Stimulated activated CD4-positive, alpha-beta T cell treated with anti-CD3 and anti-CD28 coated beads, Interleukin-12 subunit alpha, Interleukin-12 subunit beta, amount 100 ng/mL, for 4 hours (primary cell): Measurements from ENCODE around the gene POLR3F.
"Not testable (repeated sequence)": the region's sequence is repeated elsewhere in the genome, so short reads cannot be mapped to it uniquely, and the experiment has no call there.

ENCODE experiments used
- DNase-seq: peaks from one replicate; pipeline ENCODE4 v3.0.0-alpha.2; 2020

POLR3F gene

DNA sequence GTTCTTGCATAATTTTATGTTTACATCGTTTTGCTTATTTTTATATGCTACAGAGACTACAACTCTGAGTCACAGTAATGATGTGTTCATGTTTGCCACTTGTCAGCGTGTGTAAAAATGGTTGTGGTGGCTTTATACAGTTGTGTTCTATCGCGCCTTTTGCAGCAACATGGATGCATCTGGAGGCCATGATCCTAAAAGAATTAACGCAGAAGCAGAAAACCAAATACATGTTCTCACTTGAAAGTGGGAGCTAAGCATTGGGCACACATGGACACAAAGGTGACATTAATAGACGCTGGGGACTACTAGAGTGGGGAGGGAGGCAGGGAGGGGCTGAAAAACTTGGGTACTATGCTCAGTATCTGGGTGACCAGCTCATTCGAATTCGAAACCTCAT, 39.6 kb downstream of the POLR3F start:
- DNase-seq = no peak

DNA sequence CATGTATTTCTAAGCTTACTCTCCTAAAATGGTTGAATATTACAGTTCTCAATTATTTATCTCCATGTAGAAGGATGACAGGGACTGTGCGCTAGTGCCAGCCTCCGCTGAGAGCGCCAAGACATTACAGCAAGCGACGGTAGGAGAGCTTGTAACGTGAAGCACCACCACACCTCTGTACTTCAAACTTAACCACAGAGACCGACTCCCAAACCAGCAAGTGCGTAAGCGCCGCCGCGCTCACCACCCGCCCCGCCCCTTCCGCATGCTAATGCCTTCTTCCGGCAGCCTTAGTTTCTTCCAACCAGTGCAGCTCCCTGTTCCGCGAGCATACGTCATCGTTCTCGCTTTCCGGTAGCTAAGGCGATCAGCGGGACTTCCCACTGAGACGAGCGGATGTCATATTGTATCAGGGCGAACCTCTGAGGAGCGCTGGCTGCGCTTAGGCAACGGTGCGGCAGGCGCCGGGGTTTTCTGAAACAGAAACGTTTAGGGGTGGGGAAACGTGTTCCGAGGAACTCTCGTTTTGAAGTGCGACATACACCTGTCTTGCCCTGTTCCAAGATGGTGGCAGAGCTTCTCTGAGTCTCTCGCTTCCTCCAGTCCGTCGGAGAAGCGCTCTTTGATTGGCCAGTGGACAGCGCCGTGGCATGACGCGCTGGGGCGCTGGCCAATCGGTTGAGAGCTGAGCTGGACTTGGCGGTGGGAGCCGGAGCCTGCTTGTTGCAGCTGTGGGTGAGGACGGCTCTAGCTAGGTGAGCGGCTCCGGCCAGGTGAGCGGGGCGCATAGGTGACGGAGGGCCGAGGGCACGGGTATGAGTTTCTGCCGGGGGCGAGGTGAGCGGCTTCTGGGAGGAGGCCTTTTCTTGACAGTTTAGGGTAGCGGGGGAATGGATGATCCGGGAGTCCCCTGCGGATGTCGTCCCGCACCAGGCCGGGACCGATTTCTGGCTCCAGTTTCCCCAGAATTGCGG, 40.3 kb downstream of the POLR3F start, which contains the start of gene SEC23B:
TSS of gene SEC23B (plus strand) at position 723 of the 974 bp plus-strand sequence. CDS start 2,896 bp downstream, outside the sequence.
- peak; percentile 95 for DNase-seq

DNA sequence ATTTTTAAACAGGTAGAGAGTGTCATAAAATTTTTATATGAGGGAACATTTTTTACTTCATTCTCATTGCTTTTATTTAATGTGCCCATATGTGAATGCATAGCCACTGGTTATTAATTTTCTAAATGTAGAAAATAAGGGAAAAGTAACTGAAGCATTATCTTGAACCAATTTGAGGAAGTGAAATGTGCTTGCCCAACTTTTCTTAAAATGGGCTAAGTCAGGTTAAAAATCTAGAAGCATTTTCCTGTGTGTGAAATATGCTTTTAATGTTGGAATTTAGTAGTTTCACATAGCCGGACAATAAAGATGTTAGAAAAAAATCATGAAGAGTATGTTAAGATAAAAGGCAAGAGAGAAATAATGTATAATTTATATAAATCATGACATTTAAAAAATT, 44.4 kb downstream of the POLR3F start:
- DNase-seq = no peak

- DNase-seq = no peak
Measured at GRCh38 chr20:18513208-18513607, 46.0 kb downstream of the POLR3F start.

DNA sequence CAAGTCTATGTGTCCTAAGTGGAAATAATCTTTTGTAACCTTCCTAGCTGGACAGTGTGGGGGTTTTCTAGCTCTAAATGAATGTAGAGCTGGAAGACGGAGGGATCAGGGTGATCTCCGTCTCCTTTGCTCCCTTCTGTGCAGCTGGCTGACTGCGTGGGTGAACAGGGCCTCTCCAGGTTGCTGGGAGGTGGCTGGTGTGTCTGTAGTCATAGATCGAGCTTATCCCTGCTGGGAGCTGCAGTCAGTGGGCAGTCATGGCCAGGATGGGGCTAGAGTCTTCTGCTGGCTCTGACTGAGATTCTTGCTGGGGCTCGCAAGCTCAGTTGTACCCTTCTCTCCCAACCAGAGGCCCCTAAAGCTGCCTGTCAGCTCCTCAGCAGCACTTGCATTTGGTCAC, 46.9 kb downstream of the POLR3F start:
- DNase-seq = no peak

GRCh38 chr20:18515973-18516372, 48.8 kb downstream of the POLR3F start:
- no peak for DNase-seq

DNA sequence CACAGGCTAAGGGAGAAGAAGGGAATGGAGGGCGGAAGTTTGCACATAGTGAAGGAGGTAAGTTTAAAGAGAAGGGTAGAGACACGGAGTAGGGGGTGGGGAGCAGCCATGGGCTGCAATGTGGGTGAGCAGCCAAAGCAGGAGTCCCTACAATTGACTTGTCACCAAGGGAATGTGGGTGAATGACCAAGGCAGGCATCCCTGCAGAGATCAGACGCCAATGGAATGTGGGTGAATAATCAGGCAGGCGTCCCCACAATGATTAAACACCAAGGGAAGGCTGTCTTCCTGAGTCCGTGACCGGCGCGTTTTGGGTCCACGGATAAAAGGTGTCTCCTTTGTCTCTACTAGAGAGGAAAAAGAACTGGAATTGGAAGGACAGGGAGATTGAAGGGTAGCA, 54.9 kb downstream of the POLR3F start:
- not testable (repeated sequence) for DNase-seq

DNA sequence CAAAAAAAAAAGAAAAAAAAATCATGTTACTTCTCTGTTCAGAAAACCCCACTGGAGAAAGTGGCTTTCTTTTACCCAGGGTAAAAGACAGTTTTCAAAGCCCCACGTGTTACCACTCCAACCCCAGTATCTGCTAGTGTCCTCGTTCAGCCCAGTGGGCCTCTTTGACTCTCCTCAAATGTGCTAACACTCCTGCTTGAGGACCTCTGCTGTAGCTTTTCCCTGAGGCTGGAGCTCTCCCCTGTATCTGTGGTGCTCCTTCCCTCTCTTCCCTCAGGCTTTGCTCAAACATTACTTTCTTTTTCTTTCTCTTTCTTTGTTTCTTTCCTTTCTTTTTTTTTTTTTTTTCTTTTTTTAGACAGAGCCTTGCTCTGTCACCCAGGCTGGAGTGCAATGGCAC, 55.9 kb downstream of the POLR3F start:
- DNase-seq = no peak

- DNase-seq = no peak
Measured at GRCh38 chr20:18524646-18525045, 57.5 kb downstream of the POLR3F start.

GRCh38 chr20:18526761-18527160, 59.6 kb downstream of the POLR3F start:
- not testable (repeated sequence) for DNase-seq

GRCh38 chr20:18527339-18527738, 60.1 kb downstream of the POLR3F start:
- DNase-seq = no peak

DNA sequence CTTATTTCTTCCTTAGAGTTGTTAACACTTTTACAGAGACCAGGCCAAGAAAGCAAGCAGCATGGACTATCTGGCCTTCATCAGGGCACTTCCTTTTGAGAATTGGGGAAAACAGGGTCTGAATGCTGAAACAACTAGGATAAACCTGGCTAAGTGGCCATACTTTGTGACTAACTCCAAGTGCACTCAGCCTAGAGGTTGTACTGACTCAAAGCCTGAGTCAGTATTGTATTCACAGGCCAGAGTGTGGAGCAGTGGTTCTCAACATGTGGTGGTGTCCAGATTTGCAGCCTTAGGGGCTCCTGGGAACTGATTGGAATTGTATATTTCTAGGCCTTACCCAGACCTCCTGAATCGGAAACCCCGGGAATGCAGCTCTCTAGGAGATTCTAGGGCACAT, 60.6 kb downstream of the POLR3F start:
- DNase-seq = no peak

DNA sequence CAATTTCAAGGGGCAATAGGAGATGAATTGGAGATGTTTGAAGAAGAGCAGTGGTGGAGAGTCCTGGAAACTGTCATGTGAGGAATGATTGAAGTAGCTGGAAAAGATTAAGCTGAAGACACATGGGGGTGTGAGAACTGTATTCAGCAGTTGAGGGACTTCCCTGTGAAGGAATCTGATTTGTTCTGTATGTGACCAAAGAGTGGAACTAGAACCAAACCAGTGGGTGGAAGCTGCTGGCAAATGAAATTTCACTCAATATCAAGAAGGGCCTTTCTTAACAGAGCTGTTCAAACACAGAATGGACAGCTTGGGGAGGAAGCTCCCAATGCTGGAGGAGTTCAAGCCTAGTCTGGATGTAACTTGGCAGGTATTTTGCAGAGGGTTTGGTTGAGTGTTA, 61.9 kb downstream of the POLR3F start:
- no peak for DNase-seq

- no peak for DNase-seq
Measured at GRCh38 chr20:18532626-18533025, 65.4 kb downstream of the POLR3F start.

DNA sequence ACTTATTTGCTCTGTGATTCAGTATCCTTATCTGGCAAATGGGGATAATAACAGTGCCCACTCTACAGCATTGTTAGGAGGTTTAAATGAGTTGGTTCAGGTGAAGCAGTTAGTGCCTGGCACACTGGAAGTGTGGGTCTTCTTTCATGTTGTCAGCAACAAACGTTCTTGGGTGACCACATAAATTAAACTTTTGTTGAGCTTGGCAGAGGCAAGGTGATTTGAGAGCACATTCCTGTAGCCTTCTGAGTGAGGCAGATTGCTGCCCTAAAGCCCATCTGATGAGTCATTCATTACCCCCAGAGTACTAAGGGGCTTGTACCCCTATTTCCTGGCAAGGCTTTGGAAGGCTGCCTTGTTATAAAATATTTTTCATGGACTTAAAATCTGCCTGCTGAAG, 66.3 kb downstream of the POLR3F start:
- DNase-seq = no peak

DNA sequence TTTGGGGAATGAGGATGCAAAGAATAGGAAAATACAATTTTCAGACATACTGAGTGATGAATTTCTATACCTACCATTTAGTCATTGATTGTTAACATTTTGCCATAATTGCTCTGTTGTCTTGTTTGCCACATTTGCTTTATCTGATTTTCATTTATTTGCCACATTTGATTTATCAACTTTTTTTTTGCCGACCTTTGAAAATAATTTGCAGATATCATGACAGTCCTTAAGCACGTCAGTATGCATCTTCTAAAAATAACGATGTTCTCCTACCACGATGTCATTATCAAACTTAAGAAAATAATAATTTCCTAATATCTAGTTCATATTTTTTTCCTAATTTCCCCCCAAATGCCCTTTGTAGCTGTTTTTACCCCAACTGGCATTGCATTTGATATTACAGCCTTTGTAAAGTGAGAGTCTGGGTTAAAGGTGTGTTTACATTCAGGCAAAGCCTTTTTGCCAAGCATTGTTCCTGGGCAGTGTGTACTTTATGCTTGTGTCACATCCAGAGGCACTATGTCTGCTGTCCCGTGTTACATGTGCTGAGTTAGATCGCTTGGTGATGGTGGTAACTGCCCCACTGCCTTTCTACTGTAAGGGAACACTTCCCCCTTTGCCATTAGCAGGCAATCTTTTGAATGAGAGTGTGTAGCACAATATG, 66.9 kb downstream of the POLR3F start:
- no peak for DNase-seq
